ENCODE data around the gene SLC38A10. TPM values are rescaled to one million over a fixed set of nuclear protein-coding genes. Genes with fewer than 3 reads are reported as not detected.
A peak's percentile ranks its signal among the peaks of the same experiment; 100 is the strongest.

SLC38A10 gene
- total RNA-seq, 1 experiment from 2014 or later = 43.8 TPM

DNA sequence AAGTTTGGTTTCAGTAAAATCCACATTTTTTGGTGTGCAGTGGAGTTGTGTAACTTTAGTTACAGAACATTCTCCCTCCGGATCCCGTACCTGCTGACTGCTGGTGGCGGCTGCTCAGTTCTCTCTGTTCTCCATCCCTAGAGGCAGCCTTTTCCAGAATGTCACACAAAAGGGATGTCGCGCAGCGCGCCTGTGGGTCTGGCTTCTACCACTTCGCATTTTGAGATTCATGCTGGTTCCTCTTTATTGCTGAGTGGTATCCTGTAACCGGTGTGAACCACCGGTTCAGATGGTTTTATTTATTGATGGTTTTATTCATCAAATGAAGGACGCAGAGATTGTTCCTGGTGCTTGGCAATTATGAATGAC is 71.4 kb downstream of the SLC38A10 start:
- peaks cover 20% of the 10 kb centered on the region for H3K27me3 Mint-ChIP-seq (ENCODE audit: low read depth)
- Histone ChIP-seq H3K56ac (ENCODE audit: insufficient read length, low read depth, low read length) (no peak overlapping the region), H3K4me1 (ENCODE audit: insufficient read depth, low read length) (no peaks in the 10 kb centered on the region; the same call in 1 of the 2 replicates), H3T11ph (ENCODE audit: low read length) (no peak overlapping the region), H4K8ac (replicated peaks; ENCODE audit: insufficient read length, low read depth, low read length) (no peak overlapping the region), H4K5ac (ENCODE audit: insufficient read length, low read depth, low read length) (no peak overlapping the region), H2BK15ac (ENCODE audit: low read depth, low read length) (no peak overlapping the region), H2BK12ac (ENCODE audit: insufficient read length, low read depth, low read length) (no peak overlapping the region), H2BK20ac (ENCODE audit: low read depth, low read length, poor library complexity, severe bottlenecking) (no peak overlapping the region), H2BK5ac (ENCODE audit: insufficient read length, low read length) (no peak overlapping the region), H3K9me3 (ENCODE audit: control insufficient read depth, low read depth, low read length) (no peaks in the 10 kb centered on the region), H2AK5ac (ENCODE audit: insufficient read length, low read length) (no peak overlapping the region), H3K4ac (ENCODE audit: low read depth, low read length) (no peak overlapping the region), H3K79me1 (ENCODE audit: insufficient read depth, low read depth, low read length, poor library complexity, severe bottlenecking) (peaks cover 6% of the 10 kb centered on the region), H4K20me1 (ENCODE audit: control insufficient read depth, insufficient read depth, insufficient read length) (peaks cover 2% of the 10 kb centered on the region), H3K23me2 (ENCODE audit: insufficient read length, low read depth, low read length, poor library complexity, severe bottlenecking) (peaks cover 14% of the 10 kb centered on the region), H3K9ac (ENCODE audit: extremely low read depth, insufficient read length, low read length) (no peak overlapping the region), H2BK120ac (ENCODE audit: low read depth, low read length, poor library complexity, severe bottlenecking) (no peak overlapping the region), H3K4me2 (ENCODE audit: insufficient read depth, insufficient read length, low read length) (peak overlapping the region; percentile 56), H3K27ac (ENCODE audit: insufficient read length, low read depth, low read length) (no peak overlapping the region), H3K27me3 (ENCODE audit: insufficient read depth, low read length) (no peaks in the 10 kb centered on the region), H3K79me2 (ENCODE audit: insufficient read depth, low read length) (no peaks in the 10 kb centered on the region), H3K18ac (ENCODE audit: insufficient read length, low read depth, low read length) (no peak overlapping the region), H3K14ac (ENCODE audit: insufficient read depth, low read length) (no peak overlapping the region), H3K23ac (ENCODE audit: insufficient read length, low read depth, low read length) (no peak overlapping the region), H2AFZ (ENCODE audit: low read length) (no peak overlapping the region), H4K91ac (ENCODE audit: insufficient read length, low read depth, low read length) (no peak overlapping the region)
- no peak for DNase-seq
- no peaks in the 10 kb centered on the region; a peak in 1 of 5 replicates for H3K9me3 Mint-ChIP-seq
- peak overlapping the region; percentile 66 to 81 for H3K4me3 Mint-ChIP-seq
- peak overlapping the region; percentile 18 to 93 (median 63); a peak in 3 of 7 replicates for H3K27ac Mint-ChIP-seq
- peaks cover 0 to 11% (median 10%) of the 10 kb centered on the region in 3 experiments for H3K36me3 Mint-ChIP-seq (ENCODE audit: insufficient read depth in 1 of 3, low read depth in 3 of 3)
- TF ChIP-seq, protein P1, sequence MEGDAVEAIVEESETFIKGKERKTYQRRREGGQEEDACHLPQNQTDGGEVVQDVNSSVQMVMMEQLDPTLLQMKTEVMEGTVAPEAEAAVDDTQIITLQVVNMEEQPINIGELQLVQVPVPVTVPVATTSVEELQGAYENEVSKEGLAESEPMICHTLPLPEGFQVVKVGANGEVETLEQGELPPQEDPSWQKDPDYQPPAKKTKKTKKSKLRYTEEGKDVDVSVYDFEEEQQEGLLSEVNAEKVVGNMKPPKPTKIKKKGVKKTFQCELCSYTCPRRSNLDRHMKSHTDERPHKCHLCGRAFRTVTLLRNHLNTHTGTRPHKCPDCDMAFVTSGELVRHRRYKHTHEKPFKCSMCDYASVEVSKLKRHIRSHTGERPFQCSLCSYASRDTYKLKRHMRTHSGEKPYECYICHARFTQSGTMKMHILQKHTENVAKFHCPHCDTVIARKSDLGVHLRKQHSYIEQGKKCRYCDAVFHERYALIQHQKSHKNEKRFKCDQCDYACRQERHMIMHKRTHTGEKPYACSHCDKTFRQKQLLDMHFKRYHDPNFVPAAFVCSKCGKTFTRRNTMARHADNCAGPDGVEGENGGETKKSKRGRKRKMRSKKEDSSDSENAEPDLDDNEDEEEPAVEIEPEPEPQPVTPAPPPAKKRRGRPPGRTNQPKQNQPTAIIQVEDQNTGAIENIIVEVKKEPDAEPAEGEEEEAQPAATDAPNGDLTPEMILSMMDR (conservative IDR thresholded peaks at IDR 0.05) = no peak
- peaks cover 15% of the 10 kb centered on the region in 2 experiments for H3K4me1 Mint-ChIP-seq
- no CpG with 5 or more reads among the region's 11 CpGs for WGBS (ENCODE audit: extremely low coverage, insufficient read length, low lambda C conversion rate)

Data from H9 (cell line).